ENCODE results near the gene DRD1. TPM values are rescaled to one million over a fixed set of nuclear protein-coding genes. Genes with fewer than 3 reads are reported as not detected.
"Not testable (repeated sequence)": the region's sequence is repeated elsewhere in the genome, so short reads cannot be mapped to it uniquely, and the experiment has no call there.

Gene DRD1
- polyA plus RNA-seq, 1 donor: 0.04 TPM

DNA sequence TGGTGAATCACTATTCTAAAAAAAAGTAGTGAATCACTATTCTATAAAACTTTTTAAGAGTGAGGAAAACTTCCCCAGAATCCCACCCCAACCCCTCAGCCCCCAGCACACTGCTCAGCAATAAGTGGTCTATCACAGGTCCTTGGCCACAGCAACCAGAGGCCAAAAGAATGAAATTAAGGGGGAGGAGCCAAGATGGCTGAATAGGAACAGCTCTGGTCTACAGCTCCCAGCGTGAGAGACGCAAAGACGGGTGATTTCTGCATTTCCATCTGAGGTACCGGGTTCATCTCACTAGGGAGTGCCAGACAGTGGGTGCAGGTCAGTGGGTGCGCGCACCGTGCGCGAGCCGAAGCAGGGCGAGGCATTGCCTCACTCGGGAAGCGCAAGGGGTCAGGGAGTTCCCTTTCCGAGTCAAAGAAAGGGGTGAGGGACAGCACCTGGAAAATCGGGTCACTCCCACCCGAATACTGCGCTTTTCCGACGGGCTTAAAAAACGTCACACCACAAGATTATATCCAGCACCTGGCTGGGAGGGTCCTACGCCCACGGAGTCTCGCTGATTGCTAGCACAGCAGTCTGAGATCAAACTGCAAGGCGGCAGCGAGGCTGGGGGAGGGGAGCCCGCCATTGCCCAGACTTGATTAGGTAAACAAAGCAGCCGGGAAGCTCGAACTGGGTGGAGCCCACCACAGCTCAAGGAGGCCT, 46.2 kb downstream of the DRD1 start:
- H3K4me3 ChIP-seq (ENCODE audit: low read length); H3K36me3 ChIP-seq (ENCODE audit: control insufficient read depth, insufficient read depth, low read length); H3K27me3 ChIP-seq (ENCODE audit: control insufficient read depth, insufficient read depth, low read length); DNase-seq; H3K9me3 ChIP-seq (ENCODE audit: control insufficient read depth, low read depth, low read length); H3K27ac ChIP-seq (ENCODE audit: low read length); H3K4me1 ChIP-seq (ENCODE audit: control insufficient read depth, insufficient read depth, low read length): not testable (repeated sequence)
- no CpG with 5 or more reads among the region's 28 CpGs for WGBS (ENCODE audit: insufficient coverage, low lambda C conversion rate)

DNA sequence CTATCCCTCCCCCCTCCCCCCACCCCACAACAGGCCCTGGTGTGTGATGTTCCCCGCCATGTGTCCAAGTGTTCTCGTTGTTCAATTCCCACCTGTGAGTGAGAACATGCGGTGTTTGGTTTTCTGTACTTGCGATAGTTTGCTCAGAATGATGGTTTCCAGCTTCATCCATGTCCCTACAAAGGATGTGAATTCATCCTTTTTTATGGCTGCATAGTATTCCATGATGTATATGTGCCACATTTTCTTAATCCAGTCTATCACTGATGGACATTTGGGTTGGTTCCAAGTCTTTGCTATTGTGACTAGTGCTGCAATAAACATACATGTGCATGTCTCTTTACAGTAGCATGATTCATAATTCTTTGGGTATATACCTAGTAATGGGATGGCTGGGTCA, 48.6 kb downstream of the DRD1 start:
- H3K36me3 ChIP-seq (ENCODE audit: control insufficient read depth, insufficient read depth, low read length); H3K4me3 ChIP-seq (ENCODE audit: low read length); H3K9me3 ChIP-seq (ENCODE audit: control insufficient read depth, low read depth, low read length); H3K27me3 ChIP-seq (ENCODE audit: control insufficient read depth, insufficient read depth, low read length); H3K4me1 ChIP-seq (ENCODE audit: control insufficient read depth, insufficient read depth, low read length); DNase-seq; H3K27ac ChIP-seq (ENCODE audit: low read length): not testable (repeated sequence)
- no CpG with 5 or more reads among the region's 4 CpGs for WGBS (ENCODE audit: insufficient coverage, low lambda C conversion rate)

DNA sequence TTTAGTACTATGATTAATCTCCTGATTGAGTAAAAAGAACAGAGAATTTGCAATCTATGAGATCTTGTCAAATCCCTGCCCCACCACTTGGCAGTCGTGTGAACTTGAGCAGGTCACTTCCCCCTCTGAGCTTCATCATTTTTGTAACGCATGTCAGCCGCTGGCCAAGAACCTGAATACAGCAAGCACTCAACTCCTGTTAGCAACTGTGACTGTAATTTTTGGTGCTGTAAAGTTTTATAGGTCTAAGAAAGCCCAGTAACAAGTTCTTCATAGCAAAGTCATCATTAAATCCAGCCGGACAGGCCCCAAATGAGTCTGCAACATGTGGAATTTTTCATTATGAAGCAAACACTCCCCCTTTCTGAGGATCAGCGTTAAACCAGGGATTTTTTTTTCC, 49.4 kb downstream of the DRD1 start:
- DNase-seq: no peak
- no peaks in the 10 kb centered on the region for H3K27me3 ChIP-seq (ENCODE audit: control insufficient read depth, insufficient read depth, low read length)
- no CpG with 5 or more reads among the region's 5 CpGs for WGBS (ENCODE audit: insufficient coverage, low lambda C conversion rate)
- no peaks in the 10 kb centered on the region for H3K4me1 ChIP-seq (ENCODE audit: control insufficient read depth, insufficient read depth, low read length)
- H3K36me3 ChIP-seq (ENCODE audit: control insufficient read depth, insufficient read depth, low read length): no peaks in the 10 kb centered on the region
- H3K27ac ChIP-seq (ENCODE audit: low read length): no peak overlapping the region
- no peak overlapping the region for H3K4me3 ChIP-seq (ENCODE audit: low read length)
- no peaks in the 10 kb centered on the region for H3K9me3 ChIP-seq (ENCODE audit: control insufficient read depth, low read depth, low read length)

DNA sequence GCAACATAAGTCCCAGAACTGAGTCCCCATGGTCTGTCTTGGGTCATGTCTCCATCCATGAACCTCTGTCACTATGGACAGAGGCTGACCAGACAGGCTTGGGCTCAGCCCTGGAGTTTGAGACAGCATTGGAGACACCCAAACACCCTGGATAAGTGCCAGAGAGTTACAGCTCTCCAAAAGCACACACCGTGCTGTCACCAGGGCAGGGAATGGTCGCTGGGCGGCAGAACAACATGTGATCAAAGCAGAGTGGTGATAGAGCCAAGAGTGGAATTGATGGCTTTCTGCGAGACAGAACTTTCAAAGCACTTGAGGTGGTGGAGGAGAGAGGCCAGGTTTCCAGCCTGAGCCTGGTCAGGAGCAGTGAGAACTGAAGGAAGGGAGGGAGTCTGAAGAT, 50.1 kb downstream of the DRD1 start:
- no peaks in the 10 kb centered on the region for H3K9me3 ChIP-seq (ENCODE audit: control insufficient read depth, low read depth, low read length)

DNA sequence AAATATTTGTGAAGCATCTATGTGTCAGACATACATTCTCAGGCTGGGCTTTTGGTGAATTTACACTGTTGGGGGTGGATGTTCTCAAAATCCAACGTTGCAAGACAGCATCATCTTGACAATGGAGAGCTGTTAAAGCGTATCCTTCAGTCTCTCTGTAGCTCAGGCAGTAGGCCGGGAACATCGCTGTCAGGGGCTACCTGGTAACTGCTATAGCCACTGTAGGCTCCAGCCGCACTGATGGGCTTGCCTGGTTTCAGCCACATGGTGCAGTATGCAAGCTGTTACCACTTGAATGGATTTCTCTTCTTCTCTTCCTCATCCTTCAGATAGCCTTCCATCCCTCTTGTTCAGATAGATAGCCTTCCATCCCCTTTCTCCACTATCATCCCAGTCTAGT, 51.7 kb downstream of the DRD1 start:
- Histone ChIP-seq H3K4me1 (ENCODE audit: control insufficient read depth, insufficient read depth, low read length) (no peaks in the 10 kb centered on the region), H3K36me3 (ENCODE audit: control insufficient read depth, insufficient read depth, low read length) (no peaks in the 10 kb centered on the region), H3K27ac (ENCODE audit: low read length) (no peak overlapping the region), H3K27me3 (ENCODE audit: control insufficient read depth, insufficient read depth, low read length) (no peaks in the 10 kb centered on the region), H3K4me3 (ENCODE audit: low read length) (no peak overlapping the region), H3K9me3 (ENCODE audit: control insufficient read depth, low read depth, low read length) (no peaks in the 10 kb centered on the region)
- WGBS (ENCODE audit: insufficient coverage, low lambda C conversion rate): no CpG with 5 or more reads among the region's 5 CpGs
- no peak for DNase-seq

More for the DNA sequence above, 50.1 kb downstream of the DRD1 start:
- no peak overlapping the region for H3K4me3 ChIP-seq (ENCODE audit: low read length)
- DNase-seq: no peak
- H3K27me3 ChIP-seq (ENCODE audit: control insufficient read depth, insufficient read depth, low read length): no peaks in the 10 kb centered on the region
- no peak overlapping the region for H3K27ac ChIP-seq (ENCODE audit: low read length)
- H3K36me3 ChIP-seq (ENCODE audit: control insufficient read depth, insufficient read depth, low read length): no peaks in the 10 kb centered on the region
- no CpG with 5 or more reads among the region's 4 CpGs for WGBS (ENCODE audit: insufficient coverage, low lambda C conversion rate)
- H3K4me1 ChIP-seq (ENCODE audit: control insufficient read depth, insufficient read depth, low read length): no peaks in the 10 kb centered on the region

DNA sequence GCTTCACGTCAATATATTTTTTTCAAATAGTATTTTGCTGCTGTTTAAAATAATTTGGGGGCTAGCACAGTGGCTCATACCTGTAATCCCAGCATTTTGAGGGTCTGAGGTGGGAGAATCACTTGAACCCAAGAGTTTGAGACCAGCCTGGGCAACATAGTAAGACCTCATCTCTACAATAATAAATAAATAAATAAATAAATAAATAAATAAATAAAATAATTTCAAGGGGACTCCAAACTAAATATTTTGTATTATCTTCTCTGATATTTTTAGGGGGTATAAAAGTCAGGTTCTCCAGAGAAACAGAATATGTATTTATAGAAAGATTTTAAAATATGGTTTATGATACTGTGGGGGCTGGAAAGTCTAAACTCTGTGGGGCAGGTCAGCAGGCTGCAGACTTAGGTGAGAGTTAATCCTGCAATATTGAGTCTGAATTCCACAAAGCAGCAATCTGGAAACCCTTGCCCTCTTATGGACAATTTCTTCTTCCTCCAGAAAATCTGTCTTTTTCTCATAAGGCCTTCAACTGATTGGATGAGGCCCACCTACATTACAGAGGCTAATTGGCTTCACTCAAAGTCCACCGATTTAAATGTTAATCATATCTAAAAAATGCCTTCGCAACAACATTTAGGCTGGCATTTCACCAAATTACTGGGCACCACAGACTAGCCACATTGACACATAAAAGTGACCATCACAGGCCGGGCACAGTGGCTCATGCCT, 53.5 kb downstream of the DRD1 start:
- no peak overlapping the region for H3K27ac ChIP-seq (ENCODE audit: low read length)
- no peaks in the 10 kb centered on the region for H3K4me1 ChIP-seq (ENCODE audit: control insufficient read depth, insufficient read depth, low read length)
- WGBS (ENCODE audit: insufficient coverage, low lambda C conversion rate): no CpG with 5 or more reads among the region's 4 CpGs
- DNase-seq: no peak
- no peak overlapping the region for H3K4me3 ChIP-seq (ENCODE audit: low read length)
- H3K36me3 ChIP-seq (ENCODE audit: control insufficient read depth, insufficient read depth, low read length): no peaks in the 10 kb centered on the region
- H3K27me3 ChIP-seq (ENCODE audit: control insufficient read depth, insufficient read depth, low read length): no peaks in the 10 kb centered on the region
- no peaks in the 10 kb centered on the region for H3K9me3 ChIP-seq (ENCODE audit: control insufficient read depth, low read depth, low read length)

Other genes with a start within 250 kb of the DRD1 start
- gene SFXN1, start 34.4 kb upstream of the DRD1 start, polyA plus RNA-seq: 35.2 TPM
- 2.1 TPM for gene HRH2, start 213.9 kb upstream of the DRD1 start, polyA plus RNA-seq